GM10248 (cell line): ENCODE results near the gene ZC3H14.
A peak's percentile ranks its signal among the peaks of the same experiment; 100 is the strongest.

Source experiments
- CTCF ChIA-PET: fragments of 300-600 bp; sonication (Branson Sonifier 250); formaldehyde crosslinking; extraction: SDS; loops from one replicate; lab custom pipeline; 2021; ENCODE audit warnings: antibody characterized with exemption; lab: Yijun Ruan, JAX
- POLR2A ChIA-PET: fragments of 350-650 bp; sonication (Branson Sonifier 250); formaldehyde crosslinking; extraction: SDS; loops from one replicate; lab custom pipeline; 2020; ENCODE audit warnings: antibody characterized with exemption; lab: Yijun Ruan, JAX
- DNase-seq: peaks from one replicate; pipeline ENCODE4 v3.0.0; 2012; ENCODE audit errors: extremely low spot score
- TF ChIP-seq, protein P1 (sequence below): IDR thresholded peaks from 2 replicates; pipeline ENCODE4 v1.5.1; 2012; ENCODE audit warnings: mild to moderate bottlenecking, low read depth; ENCODE audit errors: extremely low read depth, missing control alignments, control extremely low read depth

The ZC3H14 gene

GRCh38 chr14:88631091-88631490 lies 68.3 kb downstream of the ZC3H14 start:
- DNase-seq = no peak
- POLR2A ChIA-PET = no interaction called here
- TF ChIP-seq, protein P1, sequence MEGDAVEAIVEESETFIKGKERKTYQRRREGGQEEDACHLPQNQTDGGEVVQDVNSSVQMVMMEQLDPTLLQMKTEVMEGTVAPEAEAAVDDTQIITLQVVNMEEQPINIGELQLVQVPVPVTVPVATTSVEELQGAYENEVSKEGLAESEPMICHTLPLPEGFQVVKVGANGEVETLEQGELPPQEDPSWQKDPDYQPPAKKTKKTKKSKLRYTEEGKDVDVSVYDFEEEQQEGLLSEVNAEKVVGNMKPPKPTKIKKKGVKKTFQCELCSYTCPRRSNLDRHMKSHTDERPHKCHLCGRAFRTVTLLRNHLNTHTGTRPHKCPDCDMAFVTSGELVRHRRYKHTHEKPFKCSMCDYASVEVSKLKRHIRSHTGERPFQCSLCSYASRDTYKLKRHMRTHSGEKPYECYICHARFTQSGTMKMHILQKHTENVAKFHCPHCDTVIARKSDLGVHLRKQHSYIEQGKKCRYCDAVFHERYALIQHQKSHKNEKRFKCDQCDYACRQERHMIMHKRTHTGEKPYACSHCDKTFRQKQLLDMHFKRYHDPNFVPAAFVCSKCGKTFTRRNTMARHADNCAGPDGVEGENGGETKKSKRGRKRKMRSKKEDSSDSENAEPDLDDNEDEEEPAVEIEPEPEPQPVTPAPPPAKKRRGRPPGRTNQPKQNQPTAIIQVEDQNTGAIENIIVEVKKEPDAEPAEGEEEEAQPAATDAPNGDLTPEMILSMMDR = no peak
- CTCF ChIA-PET = no interaction called here

DNA sequence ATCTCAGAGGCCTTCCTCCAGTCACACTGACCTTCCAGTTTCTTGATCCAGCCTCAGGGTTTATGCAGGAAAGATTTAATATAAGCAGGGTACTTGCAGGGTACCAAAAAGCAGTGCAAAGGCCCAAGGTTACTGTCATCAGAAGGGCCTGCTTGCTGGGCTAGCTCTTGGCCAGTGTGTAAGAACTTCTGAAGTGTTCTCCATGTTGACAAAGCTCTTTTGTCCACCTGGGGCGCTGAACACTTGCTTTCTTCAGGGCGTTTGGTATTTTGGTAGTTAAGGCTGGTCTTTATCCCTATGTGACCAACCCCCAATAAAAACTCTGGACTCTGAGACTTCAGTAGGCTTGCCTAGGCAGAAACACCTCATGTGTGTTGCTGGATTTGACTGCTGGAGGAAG lies 69.7 kb downstream of the ZC3H14 start:
- CTCF ChIA-PET = interaction anchor here (1.2 to 4.1 kb wide), 4 partner anchors 10 to 118 kb away, joined by 3 to 24 read pairs (median 4); no protein-coding TSS in a partner anchor
- no peak for DNase-seq

GRCh38 chr14:88639221-88639620 lies 76.4 kb downstream of the ZC3H14 start:
- ChIA-PET POLR2A (no interaction called here), CTCF (no interaction called here)
- DNase-seq = no peak
- TF ChIP-seq, protein P1 = no peak

More for the DNA sequence above, 69.7 kb downstream of the ZC3H14 start:
- TF ChIP-seq, protein P1 = no peak
- POLR2A ChIA-PET = no interaction called here

DNA sequence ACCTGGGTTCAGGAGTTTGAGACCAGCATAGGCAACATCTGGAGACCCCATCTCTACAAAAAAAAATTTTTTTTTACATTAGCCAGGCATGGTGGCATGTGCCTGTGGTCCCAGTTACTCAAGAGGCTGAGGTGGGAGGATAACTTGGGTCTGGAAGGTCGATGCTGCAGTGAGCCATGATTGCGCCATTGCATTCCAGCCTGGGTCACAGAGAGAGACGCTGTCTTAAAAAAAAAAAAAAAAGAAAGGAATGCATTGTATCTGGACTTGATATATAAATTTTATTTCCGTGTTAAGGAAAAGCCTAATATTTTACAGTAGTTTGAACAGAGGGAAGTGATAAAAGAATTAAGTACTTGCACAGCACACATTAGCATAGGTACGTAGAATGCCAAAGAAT lies 97.2 kb downstream of the ZC3H14 start:
- POLR2A ChIA-PET = no interaction called here
- CTCF ChIA-PET = no interaction called here
- DNase-seq = no peak
- TF ChIP-seq, protein P1 = no peak

- POLR2A ChIA-PET = interaction anchor here (0.6 kb wide), 1 partner anchor 31 kb away, joined by 3 read pairs; no protein-coding TSS in a partner anchor
- CTCF ChIA-PET = interaction anchor here (0.7 to 5.0 kb wide), 49 partner anchors 10 to 1287 kb away, joined by 3 to 46 read pairs (median 4); partner anchors contain the start of genes EFCAB11 and EML5
- TF ChIP-seq, protein P1 = peak; percentile 79
- DNase-seq = peak; percentile 73
Measured at GRCh38 chr14:88667555-88668273, 104.9 kb downstream of the ZC3H14 start.

DNA sequence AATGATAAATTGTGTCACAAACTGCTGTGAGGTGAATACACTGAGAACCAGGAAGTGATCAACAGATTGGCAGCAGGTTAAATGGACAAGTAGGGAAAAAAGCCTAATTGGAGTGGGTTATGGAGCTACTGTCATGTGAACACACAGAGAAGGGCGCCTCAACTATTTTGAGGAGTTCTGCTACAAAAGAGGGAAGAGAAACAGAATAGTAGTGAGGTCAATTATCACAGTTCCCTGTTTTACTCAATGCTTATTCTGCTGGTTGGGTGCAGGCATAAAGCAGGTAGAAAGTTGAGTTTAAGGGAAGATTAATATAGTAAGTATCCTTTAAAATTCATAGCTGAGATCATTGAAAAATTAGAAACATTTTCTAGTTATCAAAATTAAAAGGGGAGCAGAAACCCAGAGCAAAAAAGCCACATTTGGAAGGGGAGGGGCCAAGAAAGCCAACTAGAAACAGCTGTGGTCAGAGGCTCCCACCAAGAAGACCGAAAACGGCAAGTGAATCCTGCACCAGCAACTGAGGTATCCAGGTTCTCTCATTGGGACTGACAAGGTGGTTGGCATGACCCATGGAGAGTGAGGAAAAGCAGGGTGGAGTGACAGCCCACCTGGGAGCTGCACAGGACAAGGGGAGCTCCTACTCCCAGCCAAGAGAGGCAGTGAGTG lies 105.7 kb downstream of the ZC3H14 start:
- TF ChIP-seq, protein P1 = no peak
- ChIA-PET CTCF (interaction anchor here (0.9 to 5.0 kb wide), 25 partner anchors 9 to 240 kb away, joined by 3 to 46 read pairs (median 6); partner anchors contain the start of gene EML5), POLR2A (no interaction called here)
- DNase-seq = peak; percentile 36
